ENCODE data around the gene OR10D3.
"Not testable (repeated sequence)": the region's sequence is repeated elsewhere in the genome, so short reads cannot be mapped to it uniquely, and the experiment has no call there.

OR10D3 gene

DNA sequence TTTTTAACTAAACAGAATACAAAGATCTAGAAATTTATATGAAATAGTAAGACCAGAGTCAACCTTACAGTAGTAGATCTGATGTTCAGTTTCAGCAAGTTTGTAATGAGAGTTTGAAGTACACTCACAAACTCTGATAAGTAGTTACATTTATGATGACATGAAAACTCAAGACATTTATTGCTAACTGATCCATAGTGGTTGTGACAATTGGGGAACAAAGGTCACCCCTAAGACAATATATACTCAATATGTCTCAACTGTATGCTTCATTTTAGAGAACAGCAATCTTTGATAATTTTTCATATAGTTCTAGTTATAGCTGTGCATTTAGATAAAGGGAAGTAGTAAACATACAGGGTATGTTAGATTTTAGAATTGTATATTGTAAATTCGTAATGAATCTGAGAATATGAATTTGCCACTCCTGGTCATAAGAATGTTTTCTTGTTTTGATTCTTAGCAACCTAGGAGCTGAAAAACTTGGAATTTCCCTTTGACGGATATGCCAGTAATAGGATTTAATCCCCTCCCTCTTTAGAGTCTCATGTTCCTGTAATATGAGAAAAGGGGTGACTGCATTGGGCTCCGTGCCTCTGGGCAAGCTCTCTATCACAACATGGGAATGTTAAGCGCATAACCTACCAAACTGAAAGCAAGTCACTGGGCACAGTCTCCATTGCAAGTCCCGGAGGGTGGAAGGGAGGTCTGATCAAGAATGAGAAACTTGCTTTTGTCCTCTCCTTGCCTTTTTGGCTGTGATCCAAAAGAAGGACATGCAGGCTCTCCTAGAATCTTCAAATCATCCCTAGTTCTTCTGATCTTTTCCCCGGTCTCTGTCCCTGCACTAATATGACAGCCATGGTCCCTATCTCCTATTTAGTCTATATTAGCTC lies 11.4 kb downstream of the OR10D3 start:
- DNase-seq (ENCODE audit: low read depth): no peak

DNA sequence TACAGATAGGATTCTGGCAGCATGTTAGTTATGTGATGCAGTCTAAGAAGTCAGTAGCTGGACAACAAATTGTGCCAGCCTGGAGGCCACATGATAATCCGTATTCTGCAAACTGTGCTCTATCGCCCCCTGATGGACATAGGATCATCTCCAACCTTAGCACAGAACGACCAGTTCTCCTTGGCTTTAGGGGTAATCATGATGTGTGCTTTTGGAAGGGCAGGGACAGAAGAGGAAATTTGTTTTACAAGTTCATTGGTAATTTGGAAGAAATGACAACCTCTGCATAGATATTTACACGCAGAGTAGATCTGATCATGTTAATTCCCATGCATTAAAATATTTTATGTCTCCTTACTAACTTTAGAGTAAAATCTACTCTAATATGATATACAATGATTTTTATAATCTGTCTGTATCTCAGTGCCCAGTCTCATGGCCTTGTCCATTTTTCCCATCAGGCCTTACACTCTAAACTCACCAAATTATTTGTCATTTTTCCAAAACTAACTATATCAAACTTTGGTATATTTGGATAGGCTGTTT lies 12.1 kb downstream of the OR10D3 start:
- no peak for DNase-seq (ENCODE audit: low read depth)

DNA sequence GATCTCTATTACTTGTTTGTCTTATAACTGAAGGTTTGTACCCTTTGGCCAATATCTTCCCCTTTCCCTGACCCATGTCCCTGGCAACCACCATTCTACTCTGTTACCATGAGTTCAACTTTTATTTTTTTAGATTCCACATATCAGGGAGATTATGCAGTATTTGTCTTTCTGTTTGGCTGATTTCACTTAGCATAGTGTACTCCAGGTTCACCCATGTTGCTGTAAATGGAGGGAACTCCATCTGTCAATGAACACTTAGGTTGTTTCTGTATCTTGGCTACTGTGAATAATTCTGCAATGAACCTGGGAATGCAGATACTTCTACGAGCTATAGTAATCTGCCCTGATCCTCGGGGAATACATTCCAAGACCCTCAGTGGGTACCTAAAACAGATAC lies 14.9 kb downstream of the OR10D3 start:
- no peak for DNase-seq (ENCODE audit: low read depth)

DNA sequence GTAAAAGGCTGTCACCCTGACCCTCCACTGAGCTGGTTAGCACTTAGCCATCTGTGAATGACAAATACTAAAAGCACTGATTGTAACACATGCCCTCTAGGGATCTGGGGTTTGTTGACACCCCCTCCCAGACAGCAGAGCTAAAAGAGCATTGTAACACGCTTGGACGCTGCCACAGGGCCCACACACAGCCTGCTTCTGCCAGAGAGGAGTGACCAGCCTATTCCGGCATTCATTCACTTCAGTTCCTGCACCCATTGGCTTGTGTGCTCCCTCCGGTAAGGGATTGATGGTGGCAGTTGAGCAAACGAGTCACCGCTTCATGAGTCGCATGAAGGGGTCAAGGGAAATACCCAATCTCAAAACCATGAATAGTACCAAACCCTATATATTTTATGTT lies 15.8 kb downstream of the OR10D3 start:
- DNase-seq (ENCODE audit: low read depth): no peak

DNA sequence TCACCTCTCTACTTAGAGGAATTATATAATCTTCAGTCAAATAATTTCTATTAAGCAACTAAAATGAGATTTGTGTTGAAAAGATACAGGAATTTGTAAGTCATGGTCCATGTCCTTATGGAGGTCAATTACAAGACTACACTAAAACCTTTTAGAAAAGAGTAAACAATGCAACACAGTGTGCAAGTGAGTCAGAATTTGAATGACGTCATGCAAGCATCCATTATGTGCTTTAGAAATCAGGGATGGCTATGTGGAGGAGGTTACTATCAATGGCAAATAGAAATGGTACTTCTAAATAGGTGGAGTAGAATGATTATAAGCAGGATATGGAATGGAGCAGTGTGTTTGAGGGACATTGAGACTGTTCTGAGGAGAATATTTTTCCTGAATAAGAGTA lies 16.6 kb downstream of the OR10D3 start:
- no peak for DNase-seq (ENCODE audit: low read depth)

DNA sequence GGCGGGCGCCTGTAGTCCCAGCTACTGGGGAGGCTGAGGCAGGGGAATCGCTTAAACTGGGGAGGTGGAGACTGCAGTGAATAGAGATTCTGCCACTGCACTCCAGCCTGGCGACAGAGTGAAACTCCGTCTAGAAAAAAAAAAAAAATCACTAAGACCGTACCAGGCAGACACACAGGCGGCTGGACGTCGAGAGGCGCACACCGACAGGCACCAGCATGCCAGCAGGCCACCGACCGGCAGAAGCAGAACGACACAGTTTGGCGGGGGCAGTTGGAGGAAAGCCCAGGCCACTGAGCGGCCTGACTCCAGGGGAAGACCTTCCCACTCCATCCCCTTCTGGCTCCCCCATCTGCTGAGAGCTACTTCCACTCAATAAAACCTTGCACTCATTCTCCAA lies 17.5 kb downstream of the OR10D3 start:
- DNase-seq (ENCODE audit: low read depth): no peak

DNA sequence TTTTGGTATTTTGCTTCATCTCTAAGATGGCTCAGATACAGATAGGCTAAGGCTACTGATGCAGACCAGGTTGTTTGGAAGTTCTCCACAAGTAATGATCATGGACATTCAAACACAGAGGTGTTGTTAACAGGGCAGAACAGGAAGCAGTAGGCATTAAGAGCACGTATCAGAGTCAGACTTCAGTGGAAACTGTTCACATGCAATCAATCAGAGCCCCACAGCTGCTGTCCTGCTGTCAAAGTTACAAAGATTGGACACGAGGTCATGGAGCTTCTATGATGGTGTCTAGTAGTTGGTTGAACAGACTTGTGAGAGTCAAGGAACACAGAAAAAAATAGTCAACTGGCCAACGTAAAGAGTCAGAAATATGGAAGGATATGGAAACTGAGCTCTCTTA lies 19.8 kb downstream of the OR10D3 start:
- DNase-seq (ENCODE audit: low read depth): no peak

GRCh38 chr11:124204008-124204407 lies 20.9 kb downstream of the OR10D3 start:
- DNase-seq (ENCODE audit: low read depth): no peak

GRCh38 chr11:124207102-124207792 lies 24.1 kb downstream of the OR10D3 start:
- DNase-seq (ENCODE audit: low read depth): no peak

- no peak for DNase-seq (ENCODE audit: low read depth)
Measured at GRCh38 chr11:124209824-124210357, 26.7 kb downstream of the OR10D3 start.

- DNase-seq (ENCODE audit: low read depth): no peak
Measured at GRCh38 chr11:124210421-124210820, 27.3 kb downstream of the OR10D3 start.

- DNase-seq (ENCODE audit: low read depth): no peak
Measured at GRCh38 chr11:124211321-124211720, 28.2 kb downstream of the OR10D3 start.

DNA sequence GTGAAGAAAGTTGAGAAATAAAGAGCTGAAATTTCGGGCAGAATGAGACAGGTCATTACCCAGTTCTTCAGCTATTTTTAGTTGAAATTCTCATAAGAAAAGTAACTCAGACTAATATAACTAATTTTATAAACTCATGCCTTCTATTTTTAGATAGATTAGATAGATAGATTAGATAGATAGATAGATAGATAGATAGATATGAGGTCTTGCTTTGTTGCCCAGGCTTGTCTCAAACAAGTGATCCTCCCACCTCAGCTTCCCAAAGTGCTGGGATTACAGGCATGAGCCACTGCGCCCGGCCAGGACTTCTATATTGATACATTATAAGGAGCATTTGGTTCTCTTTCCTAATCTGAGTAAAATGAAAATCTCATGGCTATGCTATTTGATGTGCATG lies 30.9 kb downstream of the OR10D3 start:
- DNase-seq (ENCODE audit: low read depth): no peak

DNA sequence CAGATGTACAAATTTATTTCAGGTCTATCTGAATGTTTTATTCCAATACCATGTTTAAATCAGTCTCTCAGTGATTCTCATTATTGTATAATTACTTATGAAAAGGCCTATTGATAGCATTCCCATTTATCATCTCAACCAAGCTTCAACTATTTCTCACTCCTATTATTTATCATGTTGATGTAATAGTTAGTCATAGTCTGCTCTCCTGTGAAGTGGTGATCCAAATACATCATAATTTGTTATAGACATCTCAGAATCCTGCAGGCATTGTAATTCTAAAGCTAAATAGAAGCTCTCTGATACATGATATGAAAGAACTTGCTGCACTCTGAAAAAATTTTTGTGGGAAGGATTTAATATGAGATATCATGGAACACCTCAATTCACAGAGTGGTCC lies 36.0 kb downstream of the OR10D3 start:
- DNase-seq (ENCODE audit: low read depth): no peak

GRCh38 chr11:124222407-124222806 lies 39.3 kb downstream of the OR10D3 start:
- no peak for DNase-seq (ENCODE audit: low read depth)

DNA sequence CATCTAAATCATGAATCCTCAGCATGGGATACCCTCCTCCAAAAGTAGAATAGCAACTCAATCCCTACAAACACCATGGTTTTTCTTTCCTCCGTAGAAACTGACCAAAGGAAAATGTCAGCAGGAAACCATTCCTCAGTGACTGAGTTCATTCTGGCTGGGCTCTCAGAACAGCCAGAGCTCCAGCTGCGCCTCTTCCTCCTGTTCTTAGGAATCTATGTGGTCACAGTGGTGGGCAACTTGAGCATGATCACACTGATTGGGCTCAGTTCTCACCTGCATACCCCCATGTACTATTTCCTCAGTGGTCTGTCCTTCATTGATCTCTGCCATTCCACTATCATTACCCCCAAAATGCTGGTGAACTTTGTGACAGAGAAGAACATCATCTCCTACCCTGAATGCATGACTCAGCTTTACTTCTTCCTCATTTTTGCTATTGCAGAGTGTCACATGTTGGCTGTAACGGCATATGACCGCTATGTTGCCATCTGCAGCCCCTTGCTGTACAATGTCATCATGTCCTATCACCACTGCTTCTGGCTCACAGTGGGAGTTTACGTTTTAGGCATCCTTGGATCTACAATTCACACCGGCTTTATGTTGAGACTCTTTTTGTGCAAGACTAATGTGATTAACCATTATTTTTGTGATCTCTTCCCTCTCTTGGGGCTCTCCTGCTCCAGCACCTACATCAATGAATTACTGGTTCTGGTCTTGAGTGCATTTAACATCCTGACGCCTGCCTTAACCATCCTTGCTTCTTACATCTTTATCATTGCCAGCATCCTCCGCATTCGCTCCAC lies 41.7 kb downstream of the OR10D3 start:
- DNase-seq (ENCODE audit: low read depth): not testable (repeated sequence)

DNA sequence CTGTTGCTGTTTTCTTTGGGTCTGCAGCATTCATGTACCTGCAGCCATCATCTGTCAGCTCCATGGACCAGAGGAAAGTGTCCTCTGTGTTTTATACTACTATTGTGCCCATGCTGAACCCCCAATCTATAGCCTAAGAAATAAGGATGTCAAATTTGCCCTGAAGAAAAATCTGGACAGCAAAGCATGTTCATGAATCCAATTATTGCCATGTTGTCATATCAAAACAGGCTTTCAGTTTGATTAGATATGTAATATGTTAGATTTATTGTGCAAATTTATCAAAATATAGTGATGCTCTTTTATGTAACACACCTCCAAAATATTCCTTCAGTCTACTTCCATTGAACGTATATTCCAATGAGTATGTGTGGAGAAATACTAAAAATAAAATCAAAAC lies 42.3 kb downstream of the OR10D3 start:
- DNase-seq (ENCODE audit: low read depth): no peak

DNA sequence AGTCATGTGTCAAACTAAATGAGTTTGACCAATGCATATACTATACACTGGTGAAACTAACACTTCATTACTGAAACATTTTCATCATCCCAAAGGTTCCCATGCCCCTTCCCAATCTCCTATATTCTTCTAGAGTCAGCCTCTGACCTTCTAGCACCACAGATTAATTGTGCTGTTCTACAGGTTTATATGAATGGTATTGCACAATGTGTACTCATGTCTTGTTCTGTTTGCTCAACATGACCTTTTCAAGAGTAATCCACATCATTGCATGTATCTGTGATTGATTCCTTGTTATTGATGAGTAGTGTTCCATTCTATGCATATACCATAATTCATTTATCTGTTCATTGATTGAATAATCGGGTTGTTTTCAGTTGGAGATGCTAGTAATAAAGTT lies 50.2 kb downstream of the OR10D3 start:
- DNase-seq (ENCODE audit: low read depth): no peak
